Hematopoietic multipotent progenitor cell treated with erythropoietin and hydrocortisone succinate and interleukin-3 and kit ligand, for 8 days (in vitro differentiated cells): ENCODE data around the gene ZFP91.
"Not testable (repeated sequence)": the region's sequence is repeated elsewhere in the genome, so short reads cannot be mapped to it uniquely, and the experiment has no call there.

Experiments used
- DNase-seq: peaks from one replicate; pipeline ENCODE4 v3.0.0-alpha.2; 2015

ZFP91 gene, protein sequence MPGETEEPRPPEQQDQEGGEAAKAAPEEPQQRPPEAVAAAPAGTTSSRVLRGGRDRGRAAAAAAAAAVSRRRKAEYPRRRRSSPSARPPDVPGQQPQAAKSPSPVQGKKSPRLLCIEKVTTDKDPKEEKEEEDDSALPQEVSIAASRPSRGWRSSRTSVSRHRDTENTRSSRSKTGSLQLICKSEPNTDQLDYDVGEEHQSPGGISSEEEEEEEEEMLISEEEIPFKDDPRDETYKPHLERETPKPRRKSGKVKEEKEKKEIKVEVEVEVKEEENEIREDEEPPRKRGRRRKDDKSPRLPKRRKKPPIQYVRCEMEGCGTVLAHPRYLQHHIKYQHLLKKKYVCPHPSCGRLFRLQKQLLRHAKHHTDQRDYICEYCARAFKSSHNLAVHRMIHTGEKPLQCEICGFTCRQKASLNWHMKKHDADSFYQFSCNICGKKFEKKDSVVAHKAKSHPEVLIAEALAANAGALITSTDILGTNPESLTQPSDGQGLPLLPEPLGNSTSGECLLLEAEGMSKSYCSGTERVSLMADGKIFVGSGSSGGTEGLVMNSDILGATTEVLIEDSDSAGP

DNA sequence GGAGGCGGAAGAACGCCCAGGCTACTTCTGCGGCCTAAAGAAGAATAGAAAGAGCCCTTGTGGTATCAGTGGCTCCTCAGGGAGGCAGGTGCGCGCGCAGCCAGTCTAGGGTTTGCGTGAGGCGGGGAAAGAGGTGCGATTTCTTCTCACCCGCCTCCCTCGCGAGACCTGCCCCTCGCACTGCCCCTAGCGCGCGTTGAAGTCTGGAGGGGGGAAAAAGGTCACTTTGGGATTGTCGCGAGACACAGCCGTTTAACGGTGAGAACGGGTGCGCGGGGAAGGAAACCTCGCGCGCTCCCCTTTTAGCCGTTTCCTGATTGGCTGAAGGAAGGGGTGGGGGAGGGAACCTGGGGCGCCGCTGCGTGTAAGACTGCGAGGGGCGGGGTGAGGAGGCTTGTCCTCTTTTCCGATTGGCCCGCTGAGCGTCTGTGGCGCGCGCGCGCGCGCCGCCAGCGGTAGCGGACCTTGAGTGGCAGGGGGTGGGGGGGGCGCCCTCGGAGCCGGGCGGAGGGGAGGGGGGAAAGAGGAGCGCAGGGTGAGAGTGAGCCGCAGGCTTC, at the start of gene ZFP91:
Gene ZFP91 (plus strand): TSS at position 429 of the 557 bp plus-strand sequence. CDS start 219 bp downstream, outside the sequence.
- DNase-seq = peak; percentile 97

GRCh38 chr11:58530236-58530635, 48.6 kb upstream of the ZFP91 start:
- DNase-seq = no peak

GRCh38 chr11:58531865-58532341, 47.0 kb upstream of the ZFP91 start:
- DNase-seq = no peak

DNA sequence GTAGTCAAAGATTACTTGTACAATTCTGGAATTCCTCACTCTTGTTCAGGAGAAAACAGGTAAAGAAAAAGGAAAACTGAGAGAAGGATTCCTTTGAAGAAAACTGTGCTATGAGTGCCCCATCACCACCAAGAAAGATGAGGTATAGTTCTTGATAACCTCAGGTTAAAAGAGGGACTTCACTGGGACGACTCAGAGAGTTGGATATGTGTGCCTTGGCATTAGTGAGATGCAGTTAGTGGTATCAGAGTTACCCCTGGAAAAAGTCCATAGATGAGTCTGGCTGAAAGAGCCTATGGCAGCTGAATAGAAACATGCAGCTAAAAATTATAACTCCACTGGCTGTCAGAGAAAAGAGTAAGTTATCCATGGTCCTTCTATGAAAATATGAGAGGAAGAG, 32.0 kb upstream of the ZFP91 start:
- DNase-seq = no peak

GRCh38 chr11:58549644-58550043, 29.2 kb upstream of the ZFP91 start:
- no peak for DNase-seq

- DNase-seq = no peak
These were observed 18.0 kb upstream of the ZFP91 start for GRCh38 chr11:58560842-58561241.

DNA sequence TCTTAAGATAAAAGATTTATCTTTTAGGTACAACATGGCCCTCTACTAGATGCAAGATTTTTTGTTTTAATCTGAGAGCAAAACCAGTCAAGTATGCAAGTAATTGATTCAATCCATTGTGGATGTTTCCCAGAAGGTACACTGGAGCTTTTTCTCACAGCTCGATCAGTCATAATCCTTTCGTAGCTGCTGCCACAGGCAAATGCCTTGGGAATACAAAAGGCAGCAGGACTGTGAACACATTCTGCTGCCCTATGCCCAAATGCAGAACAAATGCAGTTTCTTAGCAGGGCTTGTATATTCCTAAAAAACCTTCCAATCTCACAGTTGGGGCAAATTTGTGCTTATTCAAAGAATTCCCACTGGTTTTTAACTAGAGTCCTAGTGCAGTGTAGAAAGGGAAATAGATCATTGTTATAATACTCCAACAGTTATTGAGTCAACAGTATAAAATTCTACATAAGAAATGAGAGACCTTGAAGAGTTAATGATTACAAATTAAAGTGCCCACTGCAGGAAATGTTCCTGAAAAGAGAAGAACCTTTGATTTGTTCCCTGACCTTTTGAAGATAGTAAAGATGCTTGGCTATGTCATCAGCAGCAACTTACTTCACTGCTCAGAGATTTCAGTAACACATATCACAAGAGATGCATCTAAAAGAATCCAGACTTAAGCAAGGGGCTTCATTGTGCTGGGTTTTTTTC, 17.3 kb upstream of the ZFP91 start:
- DNase-seq = no peak

- no peak for DNase-seq
These were observed 16.5 kb upstream of the ZFP91 start for GRCh38 chr11:58562375-58562800.

GRCh38 chr11:58564231-58564630, 14.6 kb upstream of the ZFP91 start:
- DNase-seq = no peak

DNA sequence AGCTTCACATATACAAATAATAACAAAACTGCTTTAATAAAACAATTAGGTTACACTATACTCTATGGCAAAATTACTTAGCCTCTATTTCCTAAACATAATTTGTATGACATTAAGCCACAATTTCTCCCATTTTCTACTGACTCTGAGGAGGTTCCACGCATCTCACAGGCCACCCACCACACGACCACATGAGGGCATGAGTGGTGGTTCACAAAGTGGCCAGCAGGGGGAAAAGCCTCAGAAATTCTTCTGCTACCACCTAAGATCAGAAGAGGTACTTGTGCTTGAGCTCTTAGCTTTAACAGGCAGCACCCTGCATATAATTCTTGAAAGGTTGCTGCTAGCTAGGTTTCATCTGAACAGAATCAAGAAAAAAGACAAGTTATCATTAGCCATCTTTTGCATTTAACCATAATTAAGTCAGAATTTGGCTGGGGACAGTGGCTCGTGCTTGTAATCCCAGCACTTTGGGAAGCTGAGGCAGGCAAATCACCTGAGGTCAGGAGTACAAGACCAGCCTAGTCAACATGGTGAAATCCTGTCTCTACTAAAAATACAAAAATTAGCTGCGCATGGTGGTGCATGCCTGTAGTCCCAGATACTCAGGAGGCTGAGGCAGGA, 10.9 kb upstream of the ZFP91 start:
- peak; percentile 82 for DNase-seq

GRCh38 chr11:58572906-58573305, 6.0 kb upstream of the ZFP91 start:
- DNase-seq = not testable (repeated sequence)

- peak; percentile 36 for DNase-seq
These were observed 5.3 kb upstream of the ZFP91 start for GRCh38 chr11:58573451-58574104.

- DNase-seq = no peak
These were observed 4.0 kb upstream of the ZFP91 start for GRCh38 chr11:58574881-58575280.

- DNase-seq = peak; percentile 33
These were observed 3.4 kb upstream of the ZFP91 start, which contains the start of gene LPXN for GRCh38 chr11:58575377-58576020. Gene LPXN, minus strand, starts transcription at chr11:58575856. Its CDS starts 84 bp downstream, at chr11:58575772.

GRCh38 chr11:58576887-58577471, 1.9 kb upstream of the ZFP91 start:
- peak; percentile 56 for DNase-seq

DNA sequence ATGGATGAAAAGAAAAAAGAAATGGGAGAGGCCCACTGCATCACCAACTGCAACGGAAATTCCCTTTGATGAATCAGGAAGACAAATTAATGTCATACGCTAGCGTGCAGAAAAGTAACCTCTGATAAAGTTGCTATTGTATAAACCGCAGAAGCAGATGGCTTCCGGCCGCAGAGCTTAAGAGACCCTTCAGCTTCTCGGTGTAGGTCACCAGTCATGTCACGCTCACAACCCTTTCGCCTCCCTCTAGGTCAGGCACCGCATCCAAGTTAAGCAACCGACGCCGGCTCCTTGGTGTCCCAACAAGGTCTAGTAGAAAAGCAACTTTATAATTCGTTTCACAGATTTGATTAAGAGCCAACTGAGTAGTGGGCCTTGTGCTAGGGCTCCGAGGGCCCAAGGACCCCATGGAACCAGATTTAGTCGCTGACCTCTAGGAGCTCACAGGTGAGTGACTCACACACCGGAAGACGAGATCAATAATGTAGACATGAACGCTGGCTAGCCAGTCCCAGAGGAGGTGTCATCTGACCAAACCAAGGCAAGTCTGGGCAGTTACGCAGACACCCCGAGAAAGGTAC, 1.2 kb upstream of the ZFP91 start:
- peak; percentile 82 for DNase-seq

DNA sequence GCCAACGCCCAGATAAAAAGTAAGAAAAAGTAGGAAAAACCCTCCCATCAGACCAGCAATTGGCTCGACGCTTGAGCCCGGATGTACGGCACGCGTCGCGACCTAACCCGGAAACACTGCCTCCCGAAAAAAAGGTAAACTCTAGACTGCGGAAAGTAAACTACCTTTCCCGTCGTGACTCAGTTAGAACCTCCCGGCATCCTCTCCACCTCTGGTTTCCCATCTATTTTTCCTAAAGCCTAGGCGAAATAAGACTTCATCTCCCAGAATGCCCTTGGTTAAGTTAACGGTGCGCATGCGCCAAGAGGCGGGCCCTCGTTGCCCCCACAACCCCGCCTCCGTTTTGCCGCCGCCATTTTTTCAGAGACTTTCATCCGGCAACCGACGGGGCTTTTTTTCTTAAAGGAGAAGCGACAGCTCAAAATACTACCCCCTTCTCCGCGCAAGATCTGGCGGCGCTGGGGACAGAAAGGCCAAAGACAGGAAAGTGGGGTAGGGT, 678 bp upstream of the ZFP91 start:
- DNase-seq = peak; percentile 99

DNA sequence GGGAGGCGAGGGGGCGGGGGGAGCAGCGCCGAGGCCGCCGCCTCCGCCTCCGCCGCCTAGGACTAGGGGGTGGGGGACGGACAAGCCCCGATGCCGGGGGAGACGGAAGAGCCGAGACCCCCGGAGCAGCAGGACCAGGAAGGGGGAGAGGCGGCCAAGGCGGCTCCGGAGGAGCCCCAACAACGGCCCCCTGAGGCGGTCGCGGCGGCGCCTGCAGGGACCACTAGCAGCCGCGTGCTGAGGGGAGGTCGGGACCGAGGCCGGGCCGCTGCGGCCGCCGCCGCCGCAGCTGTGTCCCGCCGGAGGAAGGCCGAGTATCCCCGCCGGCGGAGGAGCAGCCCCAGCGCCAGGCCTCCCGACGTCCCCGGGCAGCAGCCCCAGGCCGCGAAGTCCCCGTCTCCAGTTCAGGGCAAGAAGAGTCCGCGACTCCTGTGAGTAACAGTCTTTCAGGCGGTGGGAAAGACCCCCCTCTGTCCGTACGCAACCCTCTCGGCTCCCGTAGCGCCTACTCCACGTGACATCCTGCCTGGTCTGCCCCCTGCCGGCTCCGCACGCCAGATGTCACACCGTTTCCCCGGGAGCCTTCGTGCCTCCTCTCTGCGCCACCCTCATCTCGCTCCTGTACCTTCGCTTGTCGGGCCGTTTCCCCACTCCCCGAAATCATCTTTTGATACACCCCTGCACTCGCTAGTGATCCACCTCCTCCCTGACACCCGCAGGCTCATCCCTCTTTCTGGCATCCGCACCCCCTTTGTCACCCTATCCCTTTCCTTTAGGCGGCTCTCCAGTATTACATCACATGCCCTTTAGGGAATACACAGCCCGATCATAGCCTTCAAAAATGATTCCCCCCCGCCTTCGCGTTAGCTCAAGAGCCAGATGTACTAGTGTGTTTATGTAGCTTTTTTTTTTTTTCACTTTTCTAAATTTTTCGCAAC, 598 bp downstream of the ZFP91 start:
- DNase-seq = peak; percentile 91

DNA sequence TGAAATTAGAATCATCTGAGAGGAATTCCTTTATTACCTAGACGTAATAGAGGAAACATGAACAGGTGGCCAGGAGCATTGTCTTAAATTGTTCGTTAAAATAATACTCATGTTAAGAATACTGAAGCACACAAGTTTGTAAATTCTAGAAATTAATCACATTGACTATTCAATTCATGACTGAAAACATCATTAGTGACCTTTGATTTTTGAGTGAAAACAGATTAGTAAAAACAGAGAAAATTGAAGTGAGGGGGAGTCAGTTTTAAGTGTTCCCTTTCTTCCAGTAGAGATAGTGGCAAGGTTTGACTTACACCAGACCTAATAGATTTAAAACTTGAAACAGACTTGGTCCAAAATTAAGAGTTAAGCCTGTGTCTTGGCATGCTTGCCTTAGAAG, 1.4 kb downstream of the ZFP91 start:
- DNase-seq = no peak
